ENCODE data around the gene KRTAP10-1. TPM values are rescaled to one million over a fixed set of nuclear protein-coding genes. Genes with fewer than 3 reads are reported as not detected.

Gene KRTAP10-1
- total and polyA plus RNA-seq, 9 of the 15 experiments (the other 6 are each of a cell fraction or from before 2014, with no cell fraction given), result not detected

DNA sequence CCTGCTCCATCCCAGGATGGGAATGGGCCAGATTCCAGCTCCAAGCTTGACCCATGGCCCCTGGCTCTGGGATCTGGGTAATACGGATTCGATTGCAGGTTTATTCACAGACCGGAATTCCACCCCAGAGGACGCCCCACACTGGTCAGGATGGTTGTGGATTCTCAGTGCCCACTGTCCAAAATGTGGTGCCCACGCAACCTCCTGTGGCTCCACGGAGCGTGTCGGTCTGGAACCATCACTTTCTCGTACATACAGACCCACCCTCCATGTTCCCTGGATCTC, 31.6 kb downstream of the KRTAP10-1 start (continued):
- TF ChIP-seq, protein P1, sequence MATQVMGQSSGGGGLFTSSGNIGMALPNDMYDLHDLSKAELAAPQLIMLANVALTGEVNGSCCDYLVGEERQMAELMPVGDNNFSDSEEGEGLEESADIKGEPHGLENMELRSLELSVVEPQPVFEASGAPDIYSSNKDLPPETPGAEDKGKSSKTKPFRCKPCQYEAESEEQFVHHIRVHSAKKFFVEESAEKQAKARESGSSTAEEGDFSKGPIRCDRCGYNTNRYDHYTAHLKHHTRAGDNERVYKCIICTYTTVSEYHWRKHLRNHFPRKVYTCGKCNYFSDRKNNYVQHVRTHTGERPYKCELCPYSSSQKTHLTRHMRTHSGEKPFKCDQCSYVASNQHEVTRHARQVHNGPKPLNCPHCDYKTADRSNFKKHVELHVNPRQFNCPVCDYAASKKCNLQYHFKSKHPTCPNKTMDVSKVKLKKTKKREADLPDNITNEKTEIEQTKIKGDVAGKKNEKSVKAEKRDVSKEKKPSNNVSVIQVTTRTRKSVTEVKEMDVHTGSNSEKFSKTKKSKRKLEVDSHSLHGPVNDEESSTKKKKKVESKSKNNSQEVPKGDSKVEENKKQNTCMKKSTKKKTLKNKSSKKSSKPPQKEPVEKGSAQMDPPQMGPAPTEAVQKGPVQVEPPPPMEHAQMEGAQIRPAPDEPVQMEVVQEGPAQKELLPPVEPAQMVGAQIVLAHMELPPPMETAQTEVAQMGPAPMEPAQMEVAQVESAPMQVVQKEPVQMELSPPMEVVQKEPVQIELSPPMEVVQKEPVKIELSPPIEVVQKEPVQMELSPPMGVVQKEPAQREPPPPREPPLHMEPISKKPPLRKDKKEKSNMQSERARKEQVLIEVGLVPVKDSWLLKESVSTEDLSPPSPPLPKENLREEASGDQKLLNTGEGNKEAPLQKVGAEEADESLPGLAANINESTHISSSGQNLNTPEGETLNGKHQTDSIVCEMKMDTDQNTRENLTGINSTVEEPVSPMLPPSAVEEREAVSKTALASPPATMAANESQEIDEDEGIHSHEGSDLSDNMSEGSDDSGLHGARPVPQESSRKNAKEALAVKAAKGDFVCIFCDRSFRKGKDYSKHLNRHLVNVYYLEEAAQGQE (IDR thresholded peaks at IDR 0.05; ENCODE audit: borderline replicate concordance), result no peak
- TF ChIP-seq, protein P1 (CRISPR knock-in tag; IDR thresholded peaks at IDR 0.05; ENCODE audit: low read depth), result no peak
- TF ChIP-seq TAF15 (IDR thresholded peaks at IDR 0.05; ENCODE audit: low read depth, low read length) (no peak), ZNF57 (CRISPR knock-in tag; IDR thresholded peaks at IDR 0.05) (no peak), MCM5 (IDR thresholded peaks at IDR 0.05; ENCODE audit: low read depth) (no peak), NONO (IDR thresholded peaks at IDR 0.05; ENCODE audit: low read depth in 2 of 2, low read length in 1 of 2) (no peak), RNF2 (IDR thresholded peaks at IDR 0.05) (no peak), SMAD2 (IDR thresholded peaks at IDR 0.05; ENCODE audit: low read depth, low read length) (no peak), ZNF24 (IDR thresholded peaks at IDR 0.05) (no peak), SMARCB1 (IDR thresholded peaks at IDR 0.05; ENCODE audit: insufficient read length, low read depth) (no peak)
- TF ChIP-seq, protein P2, sequence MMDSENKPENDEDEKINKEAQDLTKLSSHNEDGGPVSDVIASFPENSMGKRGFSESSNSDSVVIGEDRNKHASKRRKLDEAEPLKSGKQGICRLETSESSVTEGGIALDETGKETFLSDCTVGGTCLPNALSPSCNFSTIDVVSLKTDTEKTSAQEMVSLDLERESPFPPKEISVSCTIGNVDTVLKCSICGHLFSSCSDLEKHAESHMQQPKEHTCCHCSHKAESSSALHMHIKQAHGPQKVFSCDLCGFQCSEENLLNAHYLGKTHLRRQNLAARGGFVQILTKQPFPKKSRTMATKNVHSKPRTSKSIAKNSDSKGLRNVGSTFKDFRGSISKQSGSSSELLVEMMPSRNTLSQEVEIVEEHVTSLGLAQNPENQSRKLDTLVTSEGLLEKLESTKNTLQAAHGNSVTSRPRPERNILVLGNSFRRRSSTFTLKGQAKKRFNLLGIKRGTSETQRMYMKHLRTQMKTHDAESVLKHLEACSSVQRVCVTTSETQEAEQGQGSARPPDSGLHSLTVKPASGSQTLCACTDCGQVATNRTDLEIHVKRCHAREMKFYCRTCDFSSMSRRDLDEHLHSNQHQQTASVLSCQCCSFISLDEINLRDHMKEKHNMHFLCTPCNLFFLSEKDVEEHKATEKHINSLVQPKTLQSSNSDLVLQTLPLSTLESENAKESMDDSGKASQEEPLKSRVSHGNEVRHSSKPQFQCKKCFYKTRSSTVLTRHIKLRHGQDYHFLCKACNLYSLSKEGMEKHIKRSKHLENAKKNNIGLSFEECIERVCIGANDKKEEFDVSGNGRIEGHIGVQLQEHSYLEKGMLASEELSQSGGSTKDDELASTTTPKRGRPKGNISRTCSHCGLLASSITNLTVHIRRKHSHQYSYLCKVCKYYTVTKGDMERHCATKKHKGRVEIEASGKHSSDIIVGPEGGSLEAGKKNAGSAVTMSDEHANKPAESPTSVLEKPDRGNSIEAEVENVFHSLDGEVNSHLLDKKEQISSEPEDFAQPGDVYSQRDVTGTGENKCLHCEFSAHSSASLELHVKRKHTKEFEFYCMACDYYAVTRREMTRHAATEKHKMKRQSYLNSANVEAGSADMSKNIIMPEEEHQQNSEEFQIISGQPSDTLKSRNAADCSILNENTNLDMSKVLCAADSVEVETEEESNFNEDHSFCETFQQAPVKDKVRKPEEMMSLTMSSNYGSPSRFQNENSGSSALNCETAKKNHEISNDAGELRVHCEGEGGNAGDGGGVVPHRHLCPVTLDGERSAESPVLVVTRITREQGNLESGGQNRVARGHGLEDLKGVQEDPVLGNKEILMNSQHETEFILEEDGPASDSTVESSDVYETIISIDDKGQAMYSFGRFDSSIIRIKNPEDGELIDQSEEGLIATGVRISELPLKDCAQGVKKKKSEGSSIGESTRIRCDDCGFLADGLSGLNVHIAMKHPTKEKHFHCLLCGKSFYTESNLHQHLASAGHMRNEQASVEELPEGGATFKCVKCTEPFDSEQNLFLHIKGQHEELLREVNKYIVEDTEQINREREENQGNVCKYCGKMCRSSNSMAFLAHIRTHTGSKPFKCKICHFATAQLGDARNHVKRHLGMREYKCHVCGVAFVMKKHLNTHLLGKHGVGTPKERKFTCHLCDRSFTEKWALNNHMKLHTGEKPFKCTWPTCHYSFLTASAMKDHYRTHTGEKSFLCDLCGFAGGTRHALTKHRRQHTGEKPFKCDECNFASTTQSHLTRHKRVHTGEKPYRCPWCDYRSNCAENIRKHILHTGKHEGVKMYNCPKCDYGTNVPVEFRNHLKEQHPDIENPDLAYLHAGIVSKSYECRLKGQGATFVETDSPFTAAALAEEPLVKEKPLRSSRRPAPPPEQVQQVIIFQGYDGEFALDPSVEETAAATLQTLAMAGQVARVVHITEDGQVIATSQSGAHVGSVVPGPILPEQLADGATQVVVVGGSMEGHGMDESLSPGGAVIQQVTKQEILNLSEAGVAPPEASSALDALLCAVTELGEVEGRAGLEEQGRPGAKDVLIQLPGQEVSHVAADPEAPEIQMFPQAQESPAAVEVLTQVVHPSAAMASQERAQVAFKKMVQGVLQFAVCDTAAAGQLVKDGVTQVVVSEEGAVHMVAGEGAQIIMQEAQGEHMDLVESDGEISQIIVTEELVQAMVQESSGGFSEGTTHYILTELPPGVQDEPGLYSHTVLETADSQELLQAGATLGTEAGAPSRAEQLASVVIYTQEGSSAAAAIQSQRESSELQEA (IDR thresholded peaks at IDR 0.05; ENCODE audit: low read depth), result no peak
- TF ChIP-seq, protein P3, sequence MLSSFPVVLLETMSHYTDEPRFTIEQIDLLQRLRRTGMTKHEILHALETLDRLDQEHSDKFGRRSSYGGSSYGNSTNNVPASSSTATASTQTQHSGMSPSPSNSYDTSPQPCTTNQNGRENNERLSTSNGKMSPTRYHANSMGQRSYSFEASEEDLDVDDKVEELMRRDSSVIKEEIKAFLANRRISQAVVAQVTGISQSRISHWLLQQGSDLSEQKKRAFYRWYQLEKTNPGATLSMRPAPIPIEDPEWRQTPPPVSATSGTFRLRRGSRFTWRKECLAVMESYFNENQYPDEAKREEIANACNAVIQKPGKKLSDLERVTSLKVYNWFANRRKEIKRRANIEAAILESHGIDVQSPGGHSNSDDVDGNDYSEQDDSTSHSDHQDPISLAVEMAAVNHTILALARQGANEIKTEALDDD (IDR thresholded peaks at IDR 0.05), result no peak

Data from K562 (cell line).